Femur (tissue), 1 donor: ENCODE results near the gene STRC.
"Not testable (repeated sequence)": the region's sequence is repeated elsewhere in the genome, so short reads cannot be mapped to it uniquely, and the experiment has no call there.

Experiments
- DNase-seq: peaks from one replicate; pipeline ENCODE4 v3.0.0-alpha.2; 2017

STRC gene

DNA sequence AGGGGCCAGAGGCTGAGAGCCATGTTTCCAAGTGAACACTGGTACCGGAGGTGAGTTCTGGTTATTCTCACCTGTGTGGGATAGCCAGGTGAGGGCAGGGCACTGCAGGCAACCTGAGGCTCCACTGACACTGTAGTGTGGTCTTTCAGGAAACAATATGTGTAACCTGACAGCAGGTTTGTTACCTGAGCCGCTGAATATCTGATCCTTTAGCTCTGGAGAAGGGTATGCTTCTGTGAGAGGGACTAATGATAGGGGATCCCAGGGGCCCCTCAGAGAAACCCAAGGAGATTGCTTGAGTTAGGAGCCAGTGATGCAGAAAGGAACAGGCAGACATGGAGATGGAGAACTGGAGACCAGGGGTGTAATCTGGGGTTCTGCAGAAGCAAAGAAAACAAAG is at the start of gene STRC:
STRC (minus strand) TSS at position 101 of the 400 bp plus-strand sequence; CDS start at position 23, 78 bp downstream.
- not testable (repeated sequence) for DNase-seq

DNA sequence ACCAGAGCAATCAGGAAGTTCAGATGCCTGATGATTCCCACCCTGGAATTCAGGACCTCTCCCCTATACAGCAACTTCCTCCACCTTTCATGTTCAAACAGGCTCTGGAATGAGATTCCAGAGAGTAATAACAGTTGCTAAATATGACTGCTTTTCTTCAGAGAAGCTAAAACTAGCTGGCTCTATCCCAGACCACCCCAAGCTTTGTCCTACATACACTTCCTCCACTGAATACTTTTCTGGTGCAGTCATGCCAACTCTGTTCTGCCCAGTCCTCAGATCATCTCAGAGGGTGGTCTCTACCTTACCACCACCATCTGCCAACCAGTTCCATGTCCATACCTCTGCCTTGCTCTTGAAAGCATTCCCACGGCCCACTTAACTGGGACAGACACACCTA is 47.6 kb upstream of the STRC start:
- DNase-seq = not testable (repeated sequence)

DNA sequence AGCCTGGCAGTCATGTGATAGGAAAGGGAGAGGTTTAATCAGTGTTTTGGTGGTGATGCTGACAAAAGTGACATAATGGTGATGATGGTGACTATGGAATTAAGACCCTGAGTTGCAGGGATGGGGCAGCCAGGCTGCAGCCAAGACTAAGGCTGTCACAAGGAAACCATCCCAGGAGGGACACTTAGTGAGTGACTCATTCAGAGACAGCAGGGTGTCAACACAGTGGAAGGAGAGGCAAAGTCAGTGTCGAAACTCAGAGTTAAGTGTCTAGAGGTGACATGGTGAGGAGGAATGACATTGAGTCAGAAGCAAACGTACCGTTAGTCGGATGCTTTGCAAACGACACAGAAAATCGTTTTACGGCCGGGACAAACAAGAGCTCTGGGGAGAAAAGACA is 44.7 kb upstream of the STRC start:
- DNase-seq = not testable (repeated sequence)

DNA sequence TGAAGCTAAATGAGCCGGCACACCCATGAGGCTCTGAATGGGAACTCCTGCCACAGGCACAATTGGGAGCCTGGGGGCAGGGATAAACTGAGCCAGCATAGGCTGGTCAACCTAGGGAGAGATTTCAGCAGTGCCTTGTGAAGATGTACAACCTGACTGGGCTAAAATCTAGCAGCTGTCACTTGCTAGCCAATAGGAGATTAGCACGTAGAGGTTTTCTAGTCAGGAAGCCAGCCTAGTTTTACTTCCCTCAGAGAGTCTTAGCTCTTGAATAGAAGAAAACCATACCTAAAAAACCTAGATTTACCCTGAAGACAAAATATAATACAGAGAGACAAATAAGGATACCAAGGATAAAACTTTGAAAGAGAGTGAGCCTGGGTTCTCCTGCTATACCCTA is 43.7 kb upstream of the STRC start:
- not testable (repeated sequence) for DNase-seq

DNA sequence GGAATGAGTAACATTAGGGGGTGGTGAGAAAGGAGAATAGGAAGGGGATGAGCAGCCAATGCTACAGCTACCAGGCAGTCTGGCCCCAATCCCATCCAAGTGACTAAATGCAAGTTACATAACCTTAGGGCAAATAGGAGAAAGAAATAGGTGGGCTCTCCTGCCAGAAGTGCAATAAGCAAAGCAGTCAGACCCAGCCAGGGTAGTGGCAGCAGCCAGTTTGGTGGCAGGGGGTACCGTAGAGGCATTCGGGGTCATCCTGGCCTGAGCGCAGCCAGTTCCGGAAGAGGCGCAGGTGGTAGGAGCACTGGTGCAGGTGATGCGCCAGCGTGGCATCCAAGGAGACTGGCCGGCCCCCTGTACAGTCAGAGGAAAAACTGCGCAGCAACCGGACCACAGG is 41.1 kb upstream of the STRC start:
- not testable (repeated sequence) for DNase-seq

DNA sequence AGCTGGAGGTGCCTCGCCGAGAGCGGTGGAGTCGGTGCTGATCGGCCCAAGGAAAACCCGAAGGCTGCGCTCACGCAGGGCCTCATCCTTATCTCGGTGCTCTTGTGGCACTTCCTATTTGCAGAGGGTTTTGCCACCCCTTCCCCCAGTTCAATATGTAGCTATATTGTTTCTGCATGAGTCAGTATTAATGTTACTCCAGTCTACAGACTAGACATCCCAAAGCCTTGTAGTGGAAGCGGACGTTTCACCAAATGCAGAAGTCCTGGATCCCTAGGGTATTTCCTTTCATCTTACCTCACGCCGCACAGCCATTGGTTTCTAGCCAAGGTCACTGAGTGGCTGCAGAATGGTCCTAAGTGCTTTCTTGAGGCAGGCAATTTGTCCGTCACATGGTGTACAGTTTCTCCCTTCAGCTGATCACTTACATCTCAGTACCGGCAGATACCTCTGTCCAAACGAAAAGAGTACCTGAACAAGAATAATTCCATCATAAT is 30.9 kb upstream of the STRC start:
- DNase-seq = not testable (repeated sequence)

DNA sequence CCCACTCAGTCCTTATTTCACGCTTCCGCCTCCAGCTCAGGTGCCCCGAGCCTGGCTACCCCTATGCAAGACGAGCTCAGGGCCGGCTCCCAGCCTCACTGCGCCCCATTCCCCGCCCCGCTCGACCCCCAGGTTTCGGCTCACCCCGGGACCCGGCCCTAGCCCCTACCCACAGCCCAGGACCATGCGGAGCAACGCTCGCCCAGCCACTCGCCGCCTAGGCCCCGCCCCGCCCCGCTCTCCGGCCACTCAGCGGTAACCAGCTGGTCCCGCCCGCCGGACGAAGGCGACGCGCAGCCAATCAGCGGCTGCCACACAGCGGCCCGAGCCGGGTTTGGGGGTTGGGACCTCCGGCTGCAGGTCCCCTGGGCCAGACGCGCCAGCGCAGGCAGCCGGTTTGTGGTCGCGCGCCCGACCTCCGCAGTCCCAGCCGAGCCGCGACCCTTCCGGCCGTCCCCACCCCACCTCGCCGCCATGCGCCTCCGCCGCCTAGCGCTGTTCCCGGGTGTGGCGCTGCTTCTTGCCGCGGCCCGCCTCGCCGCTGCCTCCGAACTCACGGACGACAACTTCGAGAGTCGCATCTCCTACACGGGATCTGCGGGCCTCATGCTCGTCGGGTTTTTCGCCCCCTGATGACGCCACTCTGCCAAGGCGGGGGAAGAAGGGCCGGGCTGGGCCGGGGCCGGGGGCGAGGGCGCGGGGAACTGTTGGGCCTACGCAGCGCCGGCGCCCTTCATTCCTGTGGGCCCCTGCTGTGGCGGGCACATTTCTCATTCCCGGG is 30.2 kb upstream of the STRC start, which contains the start of gene CATSPER2:
CATSPER2 (minus strand) TSS at position 196 of the 781 bp plus-strand sequence. CDS start 783 bp downstream, outside the sequence.
- no peak for DNase-seq

DNA sequence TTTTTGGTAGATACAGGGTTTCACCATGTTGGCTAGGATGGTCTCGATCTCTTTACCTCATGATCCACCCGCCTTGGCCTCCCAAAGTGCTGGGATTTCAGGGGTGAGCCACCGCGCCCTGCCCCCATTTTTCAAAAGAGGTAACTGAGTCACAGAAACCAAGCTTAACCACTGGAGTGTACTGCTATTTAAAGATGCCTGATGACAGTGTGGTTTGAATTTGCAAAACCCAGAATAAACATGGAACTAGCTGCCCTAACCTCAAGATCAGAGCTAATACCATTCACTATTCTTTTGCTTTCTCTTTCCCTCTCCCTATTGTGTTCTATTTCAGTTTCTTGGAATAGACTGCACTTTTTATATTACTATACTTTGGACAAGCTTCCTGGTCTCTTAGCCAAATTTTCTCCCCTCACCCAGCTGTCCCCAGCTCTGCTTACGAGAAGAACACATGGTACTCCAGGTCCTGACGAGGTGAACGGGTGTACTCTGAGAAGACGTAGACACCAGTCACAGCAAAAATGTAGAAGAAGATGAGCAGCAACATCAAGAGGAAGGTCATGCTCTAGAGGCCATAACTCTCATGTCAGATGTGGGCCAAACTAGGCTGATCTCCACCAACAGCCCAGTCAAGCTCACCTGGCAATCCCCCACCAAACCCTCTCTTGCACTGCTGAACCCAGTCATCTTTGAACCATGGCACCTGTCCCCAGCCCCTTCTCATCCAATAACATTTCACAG is 20.0 kb upstream of the STRC start:
- not testable (repeated sequence) for DNase-seq

DNA sequence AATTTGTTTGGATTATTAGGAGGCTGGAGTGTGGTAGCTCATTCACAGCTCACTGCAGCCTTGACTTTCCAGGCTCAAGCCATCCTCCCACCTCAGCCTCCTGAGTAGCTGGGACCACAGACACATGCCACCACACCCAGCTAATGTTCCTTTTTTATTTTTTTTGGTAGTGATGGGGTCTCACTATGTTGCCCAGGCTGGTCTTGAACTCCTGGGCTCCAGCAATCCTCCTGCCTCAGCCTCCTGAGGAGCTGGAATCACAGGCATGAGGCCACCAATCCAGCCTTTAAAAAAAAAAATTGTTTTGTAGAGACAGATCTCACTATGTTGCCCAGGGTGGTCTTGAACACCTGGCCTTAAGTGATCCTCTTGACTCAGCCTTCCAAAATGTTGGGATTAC is 8.3 kb upstream of the STRC start:
- DNase-seq = not testable (repeated sequence)

DNA sequence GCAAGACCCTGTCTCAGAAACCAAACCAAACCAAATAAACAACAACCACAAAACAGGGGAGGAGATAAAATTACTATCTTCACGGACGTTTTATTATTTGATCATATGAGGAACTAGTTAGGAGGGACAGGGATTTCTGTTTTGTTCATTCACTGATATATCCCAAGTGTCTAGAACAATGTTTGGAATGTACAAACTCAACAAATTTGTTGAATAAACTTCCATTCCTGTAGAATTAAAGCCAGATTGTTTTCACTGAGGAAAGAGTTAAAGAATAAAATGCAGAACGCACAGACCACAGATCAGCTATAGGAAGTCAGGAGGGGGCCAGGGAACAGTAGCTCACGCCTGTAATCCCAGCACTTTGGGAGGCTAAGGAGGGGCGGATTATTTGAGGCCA is 6.5 kb upstream of the STRC start:
- no peak for DNase-seq

DNA sequence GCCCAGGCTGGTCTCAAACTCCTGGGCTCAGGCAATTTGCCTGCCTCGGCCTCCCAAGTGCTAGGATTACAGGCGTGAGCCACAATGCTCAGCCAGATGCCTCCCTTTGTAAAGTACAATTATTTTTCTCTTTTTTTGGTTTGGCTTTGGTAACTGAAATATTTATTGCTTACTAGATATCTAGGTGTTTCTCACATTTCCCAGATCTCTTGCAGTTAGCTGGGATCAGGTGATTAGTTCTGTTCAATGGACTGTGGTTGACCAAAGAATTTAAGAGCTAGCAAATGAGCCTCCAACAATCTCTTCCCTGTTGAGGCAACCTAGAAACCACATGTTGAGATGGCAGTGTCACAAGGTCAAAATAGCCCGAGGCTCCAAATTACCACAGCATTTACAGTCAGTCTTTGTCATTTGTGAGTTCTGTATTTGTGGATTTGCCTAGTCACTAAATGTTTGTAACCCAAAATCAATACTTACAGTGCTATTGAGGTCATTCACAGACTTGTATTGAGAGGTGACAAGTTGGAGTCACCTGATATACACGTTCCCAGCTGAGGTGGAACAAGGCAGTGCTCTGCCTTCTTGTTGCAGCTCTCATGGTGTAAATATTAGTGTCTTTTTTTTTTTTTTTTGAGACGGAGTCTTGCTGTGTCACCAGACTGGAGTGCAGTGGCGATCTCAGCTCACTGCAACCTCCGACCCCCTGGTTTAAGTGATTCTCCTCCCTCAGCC is 3.6 kb upstream of the STRC start:
- not testable (repeated sequence) for DNase-seq

DNA sequence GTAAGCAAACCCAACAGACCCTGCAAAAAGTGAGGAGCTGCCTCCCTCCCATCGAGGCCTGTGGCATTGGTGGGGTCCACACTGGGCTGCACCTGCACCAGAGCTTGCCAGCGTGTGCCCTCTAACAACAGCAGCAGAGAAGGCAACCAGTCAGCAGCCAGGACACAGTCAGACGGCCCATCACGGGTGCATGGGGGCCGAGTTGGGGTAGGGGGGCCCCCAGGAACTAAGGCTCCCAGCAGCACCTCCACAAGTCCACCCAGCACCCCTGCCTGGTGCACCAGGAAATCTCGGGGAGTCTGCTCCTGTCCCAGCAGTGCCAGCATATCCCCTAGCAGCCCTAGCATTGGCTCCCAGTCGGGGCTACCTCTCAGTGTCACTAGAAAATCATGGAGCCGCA is 850 bp downstream of the STRC start:
- not testable (repeated sequence) for DNase-seq

DNA sequence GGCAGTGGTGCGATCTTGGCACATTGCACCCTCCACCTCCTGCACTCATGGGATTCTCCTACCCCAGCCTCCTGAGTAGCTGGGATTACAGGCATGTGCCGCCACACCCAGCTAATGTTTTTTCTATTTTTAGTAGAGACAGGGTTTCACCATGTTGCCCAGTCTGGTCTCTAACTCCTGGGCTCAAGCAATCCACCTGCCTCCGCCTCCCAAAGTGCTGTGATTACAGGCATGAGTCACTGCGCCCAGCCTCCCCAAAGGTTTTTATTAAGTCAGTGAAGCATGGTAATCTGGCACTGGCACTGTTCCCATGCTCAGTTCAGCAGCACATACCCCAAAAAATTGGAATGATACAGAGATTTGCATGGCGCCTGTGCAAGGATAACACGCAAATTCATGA is 16.4 kb downstream of the STRC start:
- DNase-seq = peak; percentile 36

DNA sequence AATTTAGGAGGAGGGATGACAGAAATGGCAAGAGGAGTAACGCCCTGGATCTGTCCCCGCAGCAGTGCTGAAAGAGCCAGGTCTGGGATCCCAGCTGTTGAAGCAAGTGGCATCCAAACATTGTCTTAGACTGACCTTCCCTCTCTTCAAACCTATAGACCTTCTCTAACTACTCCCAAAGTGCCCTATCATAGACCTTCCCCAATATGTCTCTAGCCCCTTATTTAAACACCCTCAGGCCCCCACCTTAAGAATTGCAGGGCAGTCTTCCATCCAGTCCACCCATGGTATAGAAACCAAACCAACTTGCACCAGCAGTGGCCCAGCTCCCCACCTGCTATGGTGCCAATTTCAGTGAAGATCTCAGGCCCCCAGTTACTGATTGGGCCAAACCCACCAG is 18.4 kb downstream of the STRC start:
- DNase-seq = not testable (repeated sequence)

DNA sequence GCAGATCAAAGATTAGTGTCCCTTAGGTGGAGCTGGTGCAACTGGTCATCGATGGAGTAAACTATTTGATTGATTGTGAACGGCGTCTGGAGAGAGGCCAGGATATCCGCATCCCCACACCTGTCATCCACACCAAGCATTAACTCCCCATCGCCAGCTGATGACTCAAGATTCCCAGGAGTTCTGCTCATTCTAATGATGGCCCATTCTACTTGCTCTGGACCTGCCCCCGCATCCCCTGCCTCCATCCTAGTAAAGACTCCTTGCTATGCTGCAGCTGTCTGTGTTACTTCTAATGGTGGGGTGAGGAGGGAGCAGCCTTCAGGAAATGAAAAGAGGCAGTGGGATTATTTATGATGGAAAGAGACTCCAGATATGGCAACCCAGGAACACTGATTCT is 19.5 kb downstream of the STRC start:
- DNase-seq = not testable (repeated sequence)

DNA sequence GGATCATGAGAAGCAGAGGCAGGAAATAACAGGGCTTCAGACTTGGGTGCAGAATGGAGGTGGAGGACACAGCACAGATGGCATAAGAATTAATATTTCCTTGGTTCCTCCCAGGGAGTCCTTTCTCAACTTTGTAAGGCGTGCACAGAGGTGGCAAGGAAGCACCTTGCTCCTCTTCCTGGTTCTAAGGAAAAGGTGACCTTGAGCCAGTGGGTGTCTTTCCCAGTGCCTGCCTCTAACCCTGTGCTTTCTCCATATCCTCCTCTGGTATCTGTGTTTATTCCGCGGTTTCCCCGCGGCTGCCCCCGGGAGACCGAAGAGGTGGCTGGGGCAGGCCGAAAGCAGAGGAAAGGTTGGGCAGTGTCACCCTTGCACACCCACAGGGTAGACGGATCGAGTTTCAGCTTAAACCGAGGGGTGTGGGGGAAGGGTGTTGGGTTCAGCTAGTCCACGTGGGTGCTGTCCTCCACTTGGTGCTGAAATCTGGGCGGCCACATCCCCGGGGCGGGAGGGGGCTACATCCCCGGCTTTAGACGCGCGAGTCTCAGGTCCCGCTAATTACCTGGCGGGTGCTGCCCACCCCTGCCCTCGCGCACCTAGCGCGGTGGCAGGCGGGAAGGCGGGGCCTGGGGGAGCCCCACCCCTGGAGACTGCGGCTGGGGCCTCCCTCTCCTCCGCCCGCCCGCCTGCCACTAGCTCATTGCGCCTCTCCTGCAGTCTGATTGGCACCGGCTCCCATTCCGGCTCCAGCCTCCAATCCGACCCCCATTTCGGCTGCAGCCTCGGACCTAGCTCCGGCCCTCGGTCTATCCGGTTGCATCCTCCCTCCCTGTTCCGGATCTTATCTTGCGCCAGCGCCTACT is 25.0 kb downstream of the STRC start, which contains the start of gene CKMT1B:
CKMT1B (plus strand) TSS at position 700 of the 863 bp plus-strand sequence. CDS start 192 bp downstream, outside the sequence.
- not testable (repeated sequence) for DNase-seq

DNA sequence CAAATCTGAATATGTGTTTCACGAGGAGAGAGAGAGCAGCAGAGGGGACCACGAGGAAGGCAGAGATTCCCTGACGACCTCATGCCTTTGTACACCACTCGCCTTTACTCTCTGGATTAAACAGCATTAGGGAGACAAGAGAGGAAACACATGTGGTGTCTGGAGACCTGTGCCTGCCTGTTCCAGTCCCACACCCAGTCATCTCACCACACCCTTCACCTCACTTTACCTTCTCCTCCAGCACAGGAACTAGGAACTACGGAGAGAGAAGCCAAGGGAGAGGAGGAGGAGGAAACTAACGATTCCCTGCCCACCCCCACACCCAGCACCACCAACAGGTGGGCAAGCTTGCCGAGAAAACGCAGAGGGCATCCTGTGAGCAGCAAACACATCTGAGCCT is 25.8 kb downstream of the STRC start:
- DNase-seq = not testable (repeated sequence)

DNA sequence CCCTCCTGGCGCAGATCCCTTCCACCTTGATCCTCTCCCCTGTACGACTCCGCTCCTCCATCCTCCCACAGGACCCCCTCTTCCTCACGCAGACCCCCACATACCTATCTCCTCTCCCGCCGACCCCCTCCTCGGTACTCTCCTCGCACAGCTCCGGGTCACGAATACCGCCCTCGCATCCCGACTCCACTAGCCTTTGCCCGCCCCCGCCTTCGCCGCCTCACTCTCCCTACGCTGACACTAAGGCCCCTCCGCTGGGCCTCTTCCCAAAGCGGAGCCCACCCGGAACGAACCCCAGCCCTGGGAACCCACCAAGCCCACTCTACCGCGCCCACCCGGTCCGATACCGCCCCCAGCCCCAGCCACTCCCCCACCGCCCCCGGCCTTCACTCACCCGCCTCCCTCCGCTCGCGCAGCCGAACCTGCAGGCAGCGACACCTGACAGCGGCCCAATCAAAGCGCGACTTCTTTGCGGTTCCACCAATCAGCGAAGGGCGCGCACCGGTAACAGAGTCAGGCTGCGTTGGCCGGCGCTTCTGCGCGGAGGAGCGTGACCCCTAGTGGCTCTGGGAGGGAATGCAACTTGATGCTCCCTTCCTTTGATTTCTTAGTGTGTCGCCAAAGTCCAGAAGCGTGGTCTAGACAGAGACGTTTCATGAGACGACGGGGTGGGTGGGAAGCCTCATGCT is 28.7 kb downstream of the STRC start, which contains the start of gene PPIP5K1:
PPIP5K1 (minus strand) TSS at position 431 of the 689 bp plus-strand sequence. CDS start 5,704 bp downstream, outside the sequence.
- DNase-seq = not testable (repeated sequence)

DNA sequence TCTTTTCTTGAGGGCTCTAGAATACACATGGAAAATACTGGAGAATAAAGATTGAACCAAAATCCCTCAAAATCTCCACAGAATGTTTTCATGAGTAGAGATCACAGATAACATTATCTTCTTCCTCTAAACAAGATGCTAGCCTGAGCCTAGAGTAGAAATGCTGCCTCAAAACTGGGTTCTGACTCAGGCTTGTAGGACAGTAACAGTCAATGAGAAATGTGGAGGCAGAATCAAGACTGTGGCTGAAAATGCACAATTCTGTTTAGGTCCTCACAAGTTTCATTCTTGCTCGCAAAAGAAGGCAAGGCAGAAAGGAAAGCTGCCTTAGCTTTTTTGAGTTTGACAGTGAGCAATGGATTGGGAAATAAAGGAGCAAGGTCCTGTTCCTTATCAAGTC is 44.0 kb downstream of the STRC start:
- DNase-seq = not testable (repeated sequence)

DNA sequence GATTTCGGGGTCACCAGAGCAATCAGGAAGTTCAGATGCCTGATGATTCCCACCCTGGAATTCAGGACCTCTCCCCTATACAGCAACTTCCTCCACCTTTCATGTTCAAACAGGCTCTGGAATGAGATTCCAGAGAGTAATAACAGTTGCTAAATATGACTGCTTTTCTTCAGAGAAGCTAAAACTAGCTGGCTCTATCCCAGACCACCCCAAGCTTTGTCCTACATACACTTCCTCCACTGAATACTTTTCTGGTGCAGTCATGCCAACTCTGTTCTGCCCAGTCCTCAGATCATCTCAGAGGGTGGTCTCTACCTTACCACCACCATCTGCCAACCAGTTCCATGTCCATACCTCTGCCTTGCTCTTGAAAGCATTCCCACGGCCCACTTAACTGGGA is 52.0 kb downstream of the STRC start:
- not testable (repeated sequence) for DNase-seq

DNA sequence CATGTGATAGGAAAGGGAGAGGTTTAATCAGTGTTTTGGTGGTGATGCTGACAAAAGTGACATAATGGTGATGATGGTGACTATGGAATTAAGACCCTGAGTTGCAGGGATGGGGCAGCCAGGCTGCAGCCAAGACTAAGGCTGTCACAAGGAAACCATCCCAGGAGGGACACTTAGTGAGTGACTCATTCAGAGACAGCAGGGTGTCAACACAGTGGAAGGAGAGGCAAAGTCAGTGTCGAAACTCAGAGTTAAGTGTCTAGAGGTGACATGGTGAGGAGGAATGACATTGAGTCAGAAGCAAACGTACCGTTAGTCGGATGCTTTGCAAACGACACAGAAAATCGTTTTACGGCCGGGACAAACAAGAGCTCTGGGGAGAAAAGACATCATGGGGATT is 54.8 kb downstream of the STRC start:
- DNase-seq = not testable (repeated sequence)
